Gastrocnemius medialis (tissue), 4 donors: Measurements from ENCODE around the gene PSTPIP2. TPM values are rescaled to one million over a fixed set of nuclear protein-coding genes. Genes with fewer than 3 reads are reported as not detected.

ENCODE experiments used
- ATAC-seq, 2 donors: fragments of 150-250 bp; one replicate each; pipeline ENCODE4 v1.9.1; 2016
- DNase-seq, 2 donors: peaks; one replicate each; pipeline ENCODE4 v3.0.0-alpha.2; 2019
- H3K27ac ChIP-seq, 4 donors: fragments of 200-600 bp; sonication (generic); 1 replicate in 1 of 4; 2 replicates in 3 of 4; pipeline ENCODE4 v1.5.1; 2016 to 2018; ENCODE audit warnings: mild to moderate bottlenecking in 2 of 4, moderate library complexity in 1 of 4
- H3K27me3 ChIP-seq, 3 donors: fragments of 200-600 bp; sonication (generic) in 2 of 3; 1 replicate in 1 of 3; 2 replicates in 2 of 3; pipeline versions ENCODE4 v1.5.1 to v1.6.0; 2016 to 2019; ENCODE audit warnings: mild to moderate bottlenecking in 1 of 3, moderate library complexity in 1 of 3
- H3K36me3 ChIP-seq, 2 donors: fragments of 200-600 bp; sonication (generic) in 1 of 2; one replicate each; pipeline ENCODE4 v1.5.1; 2017 to 2018
- H3K4me1 ChIP-seq, 2 donors: fragments of 200-600 bp; sonication (generic) in 1 of 2; one replicate each; pipeline ENCODE4 v1.5.1; 2016 to 2017; ENCODE audit warnings: mild to moderate bottlenecking in 2 of 2
- H3K4me3 ChIP-seq, 4 donors: fragments of 200-600 bp; sonication (generic) in 3 of 4; 1 replicate in 1 of 4; 2 replicates in 3 of 4; pipeline ENCODE4 v1.5.1; 2016 to 2019; ENCODE audit warnings: mild to moderate bottlenecking in 2 of 4
- H3K9me3 ChIP-seq, 3 donors: fragments of 200-600 bp; sonication (generic) in 2 of 3; 1 replicate in 1 of 3; 2 replicates in 2 of 3; pipeline ENCODE4 v1.5.1; 2016 to 2019
- POLR2A ChIP-seq, 2 donors: fragments of 450-650 bp; IDR thresholded peaks; one replicate each; pipeline ENCODE4 v1.6.1; 2017; ENCODE audit warnings: antibody characterized with exemption in 2 of 2, mild to moderate bottlenecking in 2 of 2, moderate library complexity in 2 of 2
- in situ Hi-C, 4 donors: fragments of 200-750 bp; cut with MboI; loops; one replicate each; pipeline versions ENCODE4 v1.15.0 to v1.8.0; 2017; ENCODE audit warnings: low sequenced_read_pairs in 4 of 4
- intact Hi-C: fragments of 100-400 bp; cut with DNase I; formaldehyde crosslinking; loops from one replicate; pipeline ENCODE4 v1.15.1; 2023; ENCODE audit warnings: low total_unique reads
- total RNA-seq, 4 donors: library from RNA; depleted of rRNA; stranded (reverse); fragments of >200 nt; gene quantifications; one replicate each; pipeline versions ENCODE4 v1.1.0 to v1.2.3, GENCODE V29; 2016
- TF ChIP-seq, protein P1 (sequence below), 5 experiments: fragments of 450-650 bp in 3 of 5; fragments of 200-600 bp in 2 of 5; sonication (generic) in 2 of 5; IDR thresholded peaks in 4 of 5; conservative IDR thresholded peaks in 1 of 5; 1 replicate in 4 of 5; 2 replicates in 1 of 5; pipeline ENCODE4 v1.5.1; 2016 to 2019; ENCODE audit warnings: antibody characterized with exemption in 5 of 5, mild to moderate bottlenecking in 3 of 5, moderate library complexity in 3 of 5

Gene PSTPIP2
- total RNA-seq, 4 donors from 2014 or later: 8.4 to 18.2 (median 10.3) TPM

DNA sequence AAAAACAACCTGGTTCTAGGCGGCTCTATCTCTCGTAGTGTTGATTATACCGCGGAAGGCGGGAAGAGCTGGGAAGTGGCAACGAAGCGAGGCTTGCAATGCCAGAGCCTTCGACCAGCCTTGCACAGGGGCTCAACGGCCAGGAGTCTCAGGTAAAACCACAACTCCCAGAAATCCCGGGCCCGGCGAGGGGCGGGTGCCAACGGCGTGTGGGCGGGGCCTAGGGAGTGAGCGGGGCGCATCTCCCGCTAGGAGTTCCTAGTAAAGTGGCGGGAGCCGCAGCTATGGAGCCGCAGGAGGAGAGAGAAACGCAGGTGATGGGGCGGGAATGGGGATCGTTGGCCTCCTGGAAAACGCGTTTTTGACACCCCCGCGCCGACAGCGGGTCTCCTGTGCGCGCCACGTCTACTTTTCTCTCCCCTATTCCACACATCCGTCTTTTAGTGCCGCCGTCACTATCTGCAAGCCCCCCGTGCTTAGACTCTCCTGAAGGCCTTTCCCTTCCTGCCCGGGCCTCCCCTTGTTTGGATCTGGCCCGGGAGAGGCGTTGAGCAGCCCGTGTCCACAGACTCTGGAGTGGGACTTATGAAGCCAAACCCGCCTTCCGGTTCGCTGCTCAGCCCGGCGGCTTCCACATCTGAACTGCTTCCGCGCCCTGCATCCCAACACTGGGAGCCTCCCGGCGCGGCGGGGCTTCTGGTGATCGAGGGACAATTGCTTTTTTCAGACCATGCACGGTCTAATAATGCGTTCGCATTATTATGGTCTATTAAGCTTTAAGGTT, 32.3 kb upstream of the PSTPIP2 start, which contains the start of gene HAUS1:
Gene HAUS1 (plus strand): TSS at position 258 of the 784 bp plus-strand sequence. CDS start 27 bp downstream, at position 285.
- DNase-seq (peak; percentile 81 to 91), ATAC-seq (peak; percentile 95 to 96)
- Histone ChIP-seq H3K9me3 (no peaks in the 10 kb centered on the region), H3K4me3 (peak within 1 kb of the TSS; percentile 62 to 85 (median 81)), H3K27ac (peak within 1 kb of the TSS; percentile 69 to 86 (median 74)), H3K27me3 (no peaks in the 10 kb centered on the region), H3K36me3 (peaks cover 0 to 4% of the 10 kb centered on the region in 2 donors), H3K4me1 (peaks cover 10 to 12% of the 10 kb centered on the region in 2 donors)
- in situ Hi-C loops: no loop called here
- intact Hi-C loops: loop anchor here (2.0 kb wide), 1 partner anchor 30 kb away; no protein-coding TSS in a partner anchor
- TF ChIP-seq, protein P1, sequence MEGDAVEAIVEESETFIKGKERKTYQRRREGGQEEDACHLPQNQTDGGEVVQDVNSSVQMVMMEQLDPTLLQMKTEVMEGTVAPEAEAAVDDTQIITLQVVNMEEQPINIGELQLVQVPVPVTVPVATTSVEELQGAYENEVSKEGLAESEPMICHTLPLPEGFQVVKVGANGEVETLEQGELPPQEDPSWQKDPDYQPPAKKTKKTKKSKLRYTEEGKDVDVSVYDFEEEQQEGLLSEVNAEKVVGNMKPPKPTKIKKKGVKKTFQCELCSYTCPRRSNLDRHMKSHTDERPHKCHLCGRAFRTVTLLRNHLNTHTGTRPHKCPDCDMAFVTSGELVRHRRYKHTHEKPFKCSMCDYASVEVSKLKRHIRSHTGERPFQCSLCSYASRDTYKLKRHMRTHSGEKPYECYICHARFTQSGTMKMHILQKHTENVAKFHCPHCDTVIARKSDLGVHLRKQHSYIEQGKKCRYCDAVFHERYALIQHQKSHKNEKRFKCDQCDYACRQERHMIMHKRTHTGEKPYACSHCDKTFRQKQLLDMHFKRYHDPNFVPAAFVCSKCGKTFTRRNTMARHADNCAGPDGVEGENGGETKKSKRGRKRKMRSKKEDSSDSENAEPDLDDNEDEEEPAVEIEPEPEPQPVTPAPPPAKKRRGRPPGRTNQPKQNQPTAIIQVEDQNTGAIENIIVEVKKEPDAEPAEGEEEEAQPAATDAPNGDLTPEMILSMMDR (IDR thresholded peaks at IDR 0.05 in 4 of 5, conservative IDR thresholded peaks at IDR 0.05 in 1 of 5): no peak
- TF ChIP-seq POLR2A (IDR thresholded peaks at IDR 0.05): peak; percentile 31 to 54

DNA sequence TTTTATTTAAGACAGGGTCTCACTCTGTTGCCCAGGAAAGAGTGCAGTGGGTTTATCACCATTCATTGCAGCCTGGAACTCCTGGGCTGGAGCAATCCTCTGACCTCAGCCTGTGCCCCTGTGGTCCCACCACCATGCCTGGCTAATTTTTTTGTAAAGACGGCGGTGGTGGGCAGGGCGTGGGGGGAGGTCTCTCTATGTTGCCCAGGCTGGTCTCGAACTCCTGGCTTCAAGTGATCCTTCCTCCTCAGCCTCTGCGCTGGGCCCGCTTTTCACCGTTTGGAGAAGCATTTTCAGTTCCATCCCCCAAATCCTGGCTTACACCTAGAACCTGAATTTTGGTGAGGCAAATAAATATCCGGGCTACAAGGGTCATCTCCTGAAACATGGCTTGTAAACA, 27.4 kb upstream of the PSTPIP2 start:
- H3K27me3 ChIP-seq: no peaks in the 10 kb centered on the region
- no peak for TF ChIP-seq POLR2A (IDR thresholded peaks at IDR 0.05)
- TF ChIP-seq, protein P1 (IDR thresholded peaks at IDR 0.05 in 4 of 5, conservative IDR thresholded peaks at IDR 0.05 in 1 of 5): no peak
- in situ Hi-C loops (loop anchor here in 1 of 4 donors (25.0 kb wide), 1 partner anchor 187 kb away; no protein-coding TSS in a partner anchor), intact Hi-C loops (no loop called here)
- H3K36me3 ChIP-seq: peaks cover 0 to 3% of the 10 kb centered on the region in 2 donors
- H3K4me3 ChIP-seq: no peak overlapping the region
- DNase-seq (no peak), ATAC-seq (no peak)
- peak overlapping the region in 1 of 4 donors; percentile 94 for H3K27ac ChIP-seq
- no peaks in the 10 kb centered on the region for H3K9me3 ChIP-seq
- H3K4me1 ChIP-seq: peaks cover 27 to 32% of the 10 kb centered on the region in 2 donors

DNA sequence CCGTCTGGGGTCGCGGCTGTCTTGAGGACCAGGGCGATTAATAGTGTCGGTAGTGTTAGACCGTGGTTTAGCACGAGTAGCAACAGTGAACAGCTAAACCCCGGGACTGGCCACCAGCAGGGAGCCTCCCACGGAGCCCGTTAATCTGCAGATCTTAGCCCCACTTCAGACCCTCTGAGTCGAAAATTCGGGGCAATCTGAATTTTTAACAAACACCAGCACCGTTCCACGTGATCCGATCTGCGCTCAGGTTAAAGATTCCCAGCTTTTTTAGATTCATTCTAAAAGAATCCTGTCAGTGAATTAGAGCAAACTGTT, 26.5 kb upstream of the PSTPIP2 start:
- ATAC-seq (no peak), DNase-seq (no peak)
- in situ Hi-C loops: loop anchor here in 1 of 4 donors (25.0 kb wide), 1 partner anchor 186 kb away; no protein-coding TSS in a partner anchor
- peaks cover 0 to 12% of the 10 kb centered on the region in 2 donors for H3K36me3 ChIP-seq
- peaks cover 31% of the 10 kb centered on the region in 2 donors for H3K4me1 ChIP-seq
- TF ChIP-seq POLR2A (IDR thresholded peaks at IDR 0.05): no peak
- TF ChIP-seq, protein P1 (IDR thresholded peaks at IDR 0.05 in 4 of 5, conservative IDR thresholded peaks at IDR 0.05 in 1 of 5): no peak
- H3K4me3 ChIP-seq: peak overlapping the region; percentile 83 to 100 (median 90)
- peak overlapping the region; percentile 92 to 97 (median 94) for H3K27ac ChIP-seq
- H3K9me3 ChIP-seq: no peaks in the 10 kb centered on the region
- no peaks in the 10 kb centered on the region for H3K27me3 ChIP-seq
- intact Hi-C loops: no loop called here

DNA sequence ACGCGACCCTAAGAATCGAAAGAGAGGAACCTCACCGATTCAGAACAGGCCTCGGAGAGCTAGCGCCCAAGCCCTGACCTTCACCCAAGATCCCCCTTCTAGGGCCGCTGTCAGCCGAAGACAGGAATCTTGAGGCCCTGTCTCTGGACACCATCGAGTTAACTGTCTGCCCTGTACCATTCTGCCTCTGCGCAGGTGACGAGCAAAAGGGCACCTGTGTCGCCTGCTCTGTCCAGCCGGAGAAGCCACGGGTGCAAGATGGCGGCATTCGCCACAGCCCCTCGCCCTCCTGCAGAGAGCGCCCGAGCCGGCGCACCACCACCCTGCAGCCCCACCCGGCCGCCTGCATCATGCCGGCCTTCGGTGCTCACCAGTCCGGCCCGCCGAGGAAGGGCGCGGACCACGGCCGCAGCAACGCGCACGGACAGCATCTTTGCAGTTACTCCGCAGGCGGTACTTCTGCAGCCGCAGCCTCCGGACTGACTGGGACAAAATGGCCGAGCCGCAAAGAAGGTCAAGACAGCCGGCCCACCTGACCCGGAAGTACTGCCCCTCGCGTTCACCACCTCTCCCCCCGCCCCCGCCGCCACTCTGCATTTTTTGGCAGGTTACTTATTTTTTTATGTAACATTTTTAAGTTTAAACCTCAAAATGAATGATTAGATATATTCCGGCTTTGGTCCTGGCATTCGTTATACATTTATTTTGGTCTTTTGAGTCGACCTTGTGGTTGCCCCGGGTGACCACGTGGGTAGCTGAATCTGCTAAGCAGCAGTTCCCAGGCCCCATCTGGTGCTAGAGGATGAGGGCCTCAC, 25.9 kb upstream of the PSTPIP2 start, which contains the start of gene ATP5F1A:
Gene ATP5F1A (minus strand): TSS at position 496 of the 815 bp plus-strand sequence. CDS start 65 bp downstream, at position 431.
- in situ Hi-C loops: loop anchor here in 1 of 4 donors (25.0 kb wide), 1 partner anchor 186 kb away; no protein-coding TSS in a partner anchor

More for the DNA sequence above, 25.9 kb upstream of the PSTPIP2 start, which contains the start of gene ATP5F1A:
- Histone ChIP-seq H3K27me3 (no peaks in the 10 kb centered on the region), H3K4me1 (peaks cover 31 to 37% of the 10 kb centered on the region in 2 donors), H3K36me3 (peaks cover 0 to 17% of the 10 kb centered on the region in 2 donors), H3K4me3 (peak within 1 kb of the TSS; percentile 83 to 100 (median 90)), H3K27ac (peak within 1 kb of the TSS; percentile 92 to 97 (median 94)), H3K9me3 (no peaks in the 10 kb centered on the region)
- intact Hi-C loops: no loop called here
- peak; percentile 86 to 91 for DNase-seq
- peak; percentile 89 to 91 for ATAC-seq
- TF ChIP-seq, protein P1 (IDR thresholded peaks at IDR 0.05 in 4 of 5, conservative IDR thresholded peaks at IDR 0.05 in 1 of 5): no peak
- peak; percentile 90 to 93 for TF ChIP-seq POLR2A (IDR thresholded peaks at IDR 0.05)
